Non-pigmented ciliary epithelial cell (primary cell): ENCODE results near the gene KIF3A.
A peak's percentile ranks its signal among the peaks of the same experiment; 100 is the strongest.
"Not testable (repeated sequence)": the region's sequence is repeated elsewhere in the genome, so short reads cannot be mapped to it uniquely, and the experiment has no call there.

Source experiments
- DNase-seq: peaks from one replicate; pipeline ENCODE4 v3.0.0-alpha.2; 2010; ENCODE audit warnings: low read depth

The KIF3A gene

GRCh38 chr5:132718544-132719312 lies 18.6 kb downstream of the KIF3A start:
- DNase-seq = no peak

GRCh38 chr5:132714456-132715307 lies 22.7 kb downstream of the KIF3A start:
- no peak for DNase-seq

- no peak for DNase-seq
Observed at GRCh38 chr5:132708645-132709044, 28.7 kb downstream of the KIF3A start.

- peak; percentile 23 for DNase-seq
Observed at GRCh38 chr5:132704875-132705274, 32.5 kb downstream of the KIF3A start.

- no peak for DNase-seq
Observed at GRCh38 chr5:132695956-132696355, 41.4 kb downstream of the KIF3A start.

GRCh38 chr5:132692632-132692967 lies 44.7 kb downstream of the KIF3A start:
- DNase-seq = no peak

GRCh38 chr5:132691755-132692631 lies 45.4 kb downstream of the KIF3A start:
- DNase-seq = not testable (repeated sequence)

GRCh38 chr5:132690156-132690555 lies 47.2 kb downstream of the KIF3A start:
- no peak for DNase-seq

- DNase-seq = no peak
Observed at GRCh38 chr5:132689513-132689912, 47.8 kb downstream of the KIF3A start.

- DNase-seq = no peak
Observed at GRCh38 chr5:132688536-132689339, 48.6 kb downstream of the KIF3A start.

GRCh38 chr5:132687995-132688394 lies 49.4 kb downstream of the KIF3A start:
- DNase-seq = no peak

- no peak for DNase-seq
Observed at GRCh38 chr5:132686193-132686592, 51.2 kb downstream of the KIF3A start.

- DNase-seq = no peak
Observed at GRCh38 chr5:132684922-132685720, 52.2 kb downstream of the KIF3A start.

GRCh38 chr5:132684491-132684890 lies 52.9 kb downstream of the KIF3A start:
- DNase-seq = no peak

GRCh38 chr5:132681983-132682382 lies 55.4 kb downstream of the KIF3A start:
- DNase-seq = no peak

- DNase-seq = no peak
Observed at GRCh38 chr5:132681476-132681831, 55.9 kb downstream of the KIF3A start.

GRCh38 chr5:132680780-132681475 lies 56.4 kb downstream of the KIF3A start:
- no peak for DNase-seq

- DNase-seq = no peak
Observed at GRCh38 chr5:132679717-132680380, 57.5 kb downstream of the KIF3A start.

GRCh38 chr5:132679166-132679565 lies 58.2 kb downstream of the KIF3A start:
- DNase-seq = no peak

- no peak for DNase-seq
Observed at GRCh38 chr5:132678735-132679134, 58.6 kb downstream of the KIF3A start.
